Measurements from ENCODE around the gene CTNNBL1. TPM values are rescaled to one million over a fixed set of nuclear protein-coding genes. Genes with fewer than 3 reads are reported as not detected.
"Not testable (repeated sequence)": the region's sequence is repeated elsewhere in the genome, so short reads cannot be mapped to it uniquely, and the experiment has no call there.

CTNNBL1 gene
- total RNA-seq, 2 donors from 2014 or later, result 8.6 to 17.4 TPM

DNA sequence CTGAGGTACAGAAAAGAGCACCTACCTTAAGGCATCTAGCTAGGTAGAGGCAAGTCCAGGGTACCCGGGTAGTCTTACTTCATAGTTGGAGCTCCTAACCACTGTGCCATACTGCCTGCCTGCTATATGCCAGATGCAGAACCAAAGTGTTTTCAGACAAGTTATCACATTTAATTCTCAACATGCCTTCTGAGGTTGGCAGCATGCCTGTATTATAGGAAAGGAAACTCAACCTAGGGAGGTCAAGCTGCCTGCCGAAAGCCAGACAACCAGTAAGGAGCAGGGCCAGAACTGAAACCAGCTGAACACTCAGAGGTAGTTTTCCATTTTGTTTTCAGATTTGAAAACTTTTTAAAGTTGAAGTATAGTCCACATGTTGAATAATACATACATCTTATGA lies 5.4 kb downstream of the CTNNBL1 start:
- ATAC-seq, result no peak
- peak in 1 of 4 donors; percentile 10 for DNase-seq
- no peaks in the 10 kb centered on the region for H3K36me3 ChIP-seq (replicated peaks in 1 of 2; ENCODE audit: insufficient read depth in 1 of 2, low read depth in 2 of 2)
- intact Hi-C loops (cut with DNase I), result no loop called here
- H3K9me3 ChIP-seq, result no peaks in the 10 kb centered on the region
- no peaks in the 10 kb centered on the region for H3K27me3 ChIP-seq
- 51 to 52% methylated on average over 2 of the region's 2 CpGs for WGBS, 2 donors
- H3K4me3 ChIP-seq, result no peak overlapping the region
- H3K27ac ChIP-seq, result no peak overlapping the region
- peaks cover 15% of the 10 kb centered on the region for H3K4me1 ChIP-seq
- TF ChIP-seq POLR2A (IDR thresholded peaks at IDR 0.05) (no peak), CTCF (IDR thresholded peaks at IDR 0.05) (no peak)

DNA sequence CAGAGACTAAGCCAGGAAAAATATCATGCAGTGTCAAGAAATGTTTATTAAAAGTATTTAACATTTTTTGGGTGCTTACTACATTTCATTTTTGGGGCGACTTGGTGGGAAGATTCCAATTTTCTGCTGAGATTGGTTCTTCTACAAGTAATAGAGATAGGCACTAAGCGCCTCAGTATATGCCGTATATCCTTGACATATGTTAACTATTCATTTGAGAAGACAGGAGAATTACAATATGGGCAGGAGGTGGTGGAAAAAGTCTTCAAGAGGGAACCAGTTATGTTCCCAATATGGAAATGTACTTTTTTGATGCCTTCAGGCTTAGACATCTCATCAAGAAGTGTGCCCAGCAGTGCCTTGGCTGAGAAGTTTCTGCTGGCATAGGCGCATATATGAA lies 6.5 kb downstream of the CTNNBL1 start:
- Histone ChIP-seq H3K27ac (no peak overlapping the region), H3K4me3 (no peak overlapping the region), H3K9me3 (no peaks in the 10 kb centered on the region), H3K4me1 (peaks cover 8% of the 10 kb centered on the region), H3K27me3 (no peaks in the 10 kb centered on the region), H3K36me3 (replicated peaks in 1 of 2; ENCODE audit: insufficient read depth in 1 of 2, low read depth in 2 of 2) (no peaks in the 10 kb centered on the region)
- DNase-seq (no peak), ATAC-seq (no peak)
- WGBS, 2 donors, result 88 to 90% methylated on average over 4 of the region's 4 CpGs
- TF ChIP-seq POLR2A (IDR thresholded peaks at IDR 0.05) (no peak), CTCF (IDR thresholded peaks at IDR 0.05) (no peak)
- intact Hi-C loops (cut with DNase I), result no loop called here

- 76 to 95% methylated on average over 17 of the region's 17 CpGs for WGBS, 2 donors
Observed at GRCh38 chr20:37701676-37702075, 7.8 kb downstream of the CTNNBL1 start.

GRCh38 chr20:37702403-37703034 lies 8.7 kb downstream of the CTNNBL1 start:
- H3K27me3 ChIP-seq, result no peaks in the 10 kb centered on the region
- intact Hi-C loops (cut with DNase I), result no loop called here
- H3K4me1 ChIP-seq, result no peaks in the 10 kb centered on the region
- H3K27ac ChIP-seq, result no peak overlapping the region
- ATAC-seq, result no peak
- no peak for DNase-seq
- no peak overlapping the region for H3K4me3 ChIP-seq
- H3K9me3 ChIP-seq, result peaks cover 0 to 7% (median 0%) of the 10 kb centered on the region in 3 donors
- no peaks in the 10 kb centered on the region for H3K36me3 ChIP-seq (replicated peaks in 1 of 2; ENCODE audit: insufficient read depth in 1 of 2, low read depth in 2 of 2)
- WGBS, 2 donors, result 87 to 95% methylated on average over 1 of the region's 1 CpG
- TF ChIP-seq POLR2A (IDR thresholded peaks at IDR 0.05) (no peak), CTCF (IDR thresholded peaks at IDR 0.05) (no peak)

More at GRCh38 chr20:37701676-37702075, 7.8 kb downstream of the CTNNBL1 start:
- H3K27ac ChIP-seq; H3K9me3 ChIP-seq; H3K4me3 ChIP-seq; H3K27me3 ChIP-seq; ATAC-seq; intact Hi-C loops (cut with DNase I); H3K36me3 ChIP-seq (replicated peaks in 1 of 2; ENCODE audit: insufficient read depth in 1 of 2, low read depth in 2 of 2); H3K4me1 ChIP-seq; DNase-seq: not testable (repeated sequence)

- no peak for ATAC-seq
- no peak for DNase-seq
- no peaks in the 10 kb centered on the region for H3K36me3 ChIP-seq (replicated peaks in 1 of 2; ENCODE audit: insufficient read depth in 1 of 2, low read depth in 2 of 2)
- TF ChIP-seq POLR2A (IDR thresholded peaks at IDR 0.05), result no peak
- TF ChIP-seq CTCF (IDR thresholded peaks at IDR 0.05), result no peak
- H3K9me3 ChIP-seq, result peaks cover 0 to 7% (median 0%) of the 10 kb centered on the region in 3 donors
- no peaks in the 10 kb centered on the region for H3K4me1 ChIP-seq
- H3K27me3 ChIP-seq, result no peaks in the 10 kb centered on the region
- no peak overlapping the region for H3K4me3 ChIP-seq
- no peak overlapping the region for H3K27ac ChIP-seq
- WGBS, 2 donors, result 88 to 89% methylated on average over 6 of the region's 6 CpGs
- intact Hi-C loops (cut with DNase I), result no loop called here
Observed at GRCh38 chr20:37703035-37703845, 9.4 kb downstream of the CTNNBL1 start.
